Measurements from ENCODE around the gene REEP1. TPM values are rescaled to one million over a fixed set of nuclear protein-coding genes. Genes with fewer than 3 reads are reported as not detected.

REEP1 gene
- total and polyA plus RNA-seq, 2 of the 8 experiments (the other 6 are each of a cell fraction or from before 2014, with no cell fraction given) = 0.74 to 1.5 TPM

DNA sequence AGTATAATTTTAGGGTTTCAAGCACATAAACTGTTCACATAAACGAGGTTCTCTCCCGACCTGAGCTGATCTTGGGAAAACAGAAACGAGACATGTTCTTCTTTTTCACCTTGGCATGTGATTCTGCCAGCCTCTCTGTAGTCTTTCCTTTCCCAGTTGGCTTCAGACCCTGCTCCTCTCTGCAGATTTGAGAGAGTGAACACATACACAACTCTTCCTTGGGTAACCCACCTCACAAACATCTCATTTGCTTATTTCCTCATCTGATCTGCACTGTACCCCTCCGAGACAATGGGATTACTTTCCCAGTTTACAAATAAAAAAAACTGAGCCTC is 46.1 kb downstream of the REEP1 start:
- H2BK15ac ChIP-seq (ENCODE audit: low read length) = no peak overlapping the region
- H4K20me1 ChIP-seq (replicated peaks in 1 of 2; ENCODE audit: control insufficient read depth in 1 of 2, insufficient read depth in 2 of 2, low read length in 2 of 2) = no peaks in the 10 kb centered on the region
- H3K79me1 ChIP-seq (ENCODE audit: low read depth, low read length) = no peaks in the 10 kb centered on the region
- ChIA-PET POLR2A (ENCODE audit: partially characterized antibody) (no interaction called here), CTCF (ENCODE audit: partially characterized antibody) (interaction anchor here (1.4 kb wide), 1 partner anchor 70 kb away, joined by 8 read pairs; no protein-coding TSS in a partner anchor)
- H3K4me1 ChIP-seq (replicated peaks in 1 of 4; ENCODE audit: control insufficient read depth in 3 of 4, insufficient read depth in 4 of 4, low read length in 3 of 4) = no peaks in the 10 kb centered on the region
- H2BK5ac ChIP-seq (ENCODE audit: low read depth, low read length) = no peak overlapping the region
- H3K4ac ChIP-seq (replicated peaks; ENCODE audit: insufficient read length, low read depth, low read length) = no peak overlapping the region
- H2BK20ac ChIP-seq (ENCODE audit: low read length) = no peak overlapping the region
- no peak for FAIRE-seq
- H3K4me3 ChIP-seq (ENCODE audit: extremely low read depth in 1 of 4, insufficient read depth in 2 of 4, low read depth in 3 of 4, low read length in 4 of 4) = no peak overlapping the region
- H3K56ac ChIP-seq (replicated peaks; ENCODE audit: insufficient read length, low read depth, low read length) = no peak overlapping the region
- H3K9me3 ChIP-seq (ENCODE audit: insufficient read depth in 2 of 2, low read depth in 1 of 2, low read length in 1 of 2) = no peaks in the 10 kb centered on the region; a peak in 1 of 4 replicates
- DNase-seq (ENCODE audit: low read depth in 1 of 2, low spot score in 2 of 2) = no peak
- no peak overlapping the region for H2BK12ac ChIP-seq (ENCODE audit: low read depth, low read length)
- no peaks in the 10 kb centered on the region for H3K79me2 ChIP-seq (ENCODE audit: control insufficient read depth in 1 of 2, insufficient read depth in 2 of 2, low read length in 2 of 2)
- H3K4me2 ChIP-seq (ENCODE audit: insufficient read depth in 1 of 2, low read depth in 2 of 2, low read length in 2 of 2) = no peak overlapping the region
- H4K8ac ChIP-seq (ENCODE audit: extremely low read depth, insufficient read depth, low read length) = no peak overlapping the region
- no peak overlapping the region for H4K91ac ChIP-seq (replicated peaks; ENCODE audit: insufficient read length, low read length)
- H2AK5ac ChIP-seq (ENCODE audit: low read depth, low read length) = no peak overlapping the region
- TF ChIP-seq TAF7 (optimal IDR thresholded peaks at IDR 0.05; ENCODE audit: borderline replicate concordance, low read depth, low read length) = no peak
- H3K14ac ChIP-seq (ENCODE audit: insufficient read length) = no peak overlapping the region
- no peaks in the 10 kb centered on the region for H3K36me3 ChIP-seq (ENCODE audit: control insufficient read depth in 2 of 4, insufficient read depth in 4 of 4, low read length in 3 of 4)
- no peak overlapping the region for H3K27ac ChIP-seq (ENCODE audit: low read depth, low read length)
- H2AFZ ChIP-seq (ENCODE audit: low read length) = no peak overlapping the region
- H3K23ac ChIP-seq (ENCODE audit: insufficient read length) = no peak overlapping the region
- H3K18ac ChIP-seq (ENCODE audit: extremely low read depth, low read length) = no peak overlapping the region
- no peaks in the 10 kb centered on the region for H3K27me3 ChIP-seq (replicated peaks in 1 of 4; ENCODE audit: control insufficient read depth in 3 of 4, extremely low read depth in 1 of 4, insufficient read depth in 3 of 4, low read length in 3 of 4)
- 72% methylated on average over 4 of the region's 4 CpGs; no CpG with 5 or more reads in 1 of the 2 experiments for WGBS, 2 experiments (ENCODE audit: extremely low coverage in 1 of 2, insufficient coverage in 1 of 2, insufficient read length in 1 of 2, insufficient replicate concordance in 2 of 2, low coverage in 1 of 2, low lambda C conversion rate in 2 of 2, missing lambda C conversion rate in 1 of 2)
- no peak overlapping the region for H2BK120ac ChIP-seq (replicated peaks; ENCODE audit: low read depth, low read length)
- H3K23me2 ChIP-seq (ENCODE audit: low read depth, low read length) = no peaks in the 10 kb centered on the region
- no peak overlapping the region for H3K9ac ChIP-seq (replicated peaks in 1 of 4; ENCODE audit: extremely low read depth in 1 of 4, low read depth in 3 of 4, low read length in 3 of 4)
- H4K5ac ChIP-seq (ENCODE audit: insufficient read length, low read depth, low read length) = no peak overlapping the region

Data from H1 (cell line).